ENCODE results near the gene ARHGEF40.

The ARHGEF40 gene

DNA sequence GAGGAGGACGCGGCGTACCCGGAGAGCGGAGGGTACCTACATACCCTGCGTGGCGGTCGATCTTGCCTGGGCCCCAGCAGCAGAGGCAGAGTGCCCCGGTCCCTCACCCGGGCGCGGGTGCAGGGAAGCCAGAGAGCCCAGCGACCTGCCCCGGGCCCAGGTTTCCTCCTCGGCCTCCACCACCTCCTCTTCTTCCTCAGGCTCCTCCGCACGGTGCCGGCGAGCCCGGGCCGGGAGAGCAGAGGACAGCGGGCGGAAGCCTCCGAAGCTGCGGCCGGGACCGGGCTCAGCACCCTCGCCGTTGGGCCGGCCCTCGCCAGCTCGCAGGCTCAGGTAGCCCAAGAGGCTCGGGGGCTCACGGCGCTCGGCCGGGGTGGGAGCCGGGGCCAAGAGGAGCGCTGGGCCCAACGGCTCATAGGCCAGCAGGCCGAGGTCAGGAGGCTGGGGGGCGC is 21.7 kb downstream of the ARHGEF40 start:
- Histone ChIP-seq H3K79me1 (ENCODE audit: low read depth, low read length) (peaks cover 11% of the 10 kb centered on the region), H2AK5ac (ENCODE audit: low read depth, low read length) (peak overlapping the region; percentile 58), H2BK5ac (ENCODE audit: low read length) (peak overlapping the region; percentile 82), H4K8ac (ENCODE audit: low read depth, low read length) (no peak overlapping the region), H2AFZ (ENCODE audit: low read length) (no peak overlapping the region), H3K27me3 (ENCODE audit: control insufficient read depth in 3 of 3, insufficient read depth in 3 of 3, low read depth in 1 of 3, low read length in 3 of 3) (no peaks in the 10 kb centered on the region), H3K36me3 (replicated peaks in 1 of 2; ENCODE audit: control insufficient read depth in 2 of 2, insufficient read depth in 2 of 2, low read length in 2 of 2) (peaks cover 45 to 64% of the 10 kb centered on the region in 2 donors), H4K91ac (ENCODE audit: low read depth, low read length, poor library complexity) (no peak overlapping the region), H3K14ac (ENCODE audit: low read length) (peak overlapping the region; percentile 12), H3K9ac (ENCODE audit: low read depth, low read length, poor library complexity) (peak overlapping the region; percentile 83), H2BK15ac (ENCODE audit: low read length) (no peak overlapping the region), H3K27ac (replicated peaks; ENCODE audit: low read length) (no peak overlapping the region), H2BK120ac (ENCODE audit: low read depth, low read length) (no peak overlapping the region), H3K23ac (ENCODE audit: low read depth, low read length, poor library complexity) (peak overlapping the region; percentile 58), H3K4ac (ENCODE audit: low read length) (no peak overlapping the region), H3K4me2 (ENCODE audit: insufficient read depth, low read length, poor library complexity, severe bottlenecking) (no peak overlapping the region), H3K4me3 (ENCODE audit: low read length in 2 of 2) (no peak overlapping the region), H3K9me3 (replicated peaks in 1 of 2; ENCODE audit: control insufficient read depth in 2 of 2, insufficient read depth in 1 of 2, low read depth in 1 of 2, low read length in 2 of 2) (peaks cover 0 to 2% of the 10 kb centered on the region in 2 donors), H3K4me1 (ENCODE audit: control insufficient read depth in 2 of 2, insufficient read depth in 1 of 2, low read depth in 1 of 2, low read length in 2 of 2) (peaks cover 37 to 45% of the 10 kb centered on the region in 2 donors), H3K18ac (ENCODE audit: low read length) (peak overlapping the region; percentile 83), H2BK12ac (ENCODE audit: low read length) (peak overlapping the region; percentile 7)
- WGBS, 2 donors (ENCODE audit: extremely low coverage in 2 of 2, insufficient read length in 2 of 2, insufficient replicate concordance in 1 of 2) = no CpG with 5 or more reads among the region's 42 CpGs
- DNase-seq (ENCODE audit: low spot score) = no peak

GRCh38 chr14:21092273-21093011 is 22.3 kb downstream of the ARHGEF40 start:
- Histone ChIP-seq H3K27me3 (ENCODE audit: control insufficient read depth in 3 of 3, insufficient read depth in 3 of 3, low read depth in 1 of 3, low read length in 3 of 3) (no peaks in the 10 kb centered on the region), H2BK12ac (ENCODE audit: low read length) (peak overlapping the region; percentile 95), H3K4me2 (ENCODE audit: insufficient read depth, low read length, poor library complexity, severe bottlenecking) (peak overlapping the region; percentile 28), H3K9me3 (replicated peaks in 1 of 2; ENCODE audit: control insufficient read depth in 2 of 2, insufficient read depth in 1 of 2, low read depth in 1 of 2, low read length in 2 of 2) (no peaks in the 10 kb centered on the region), H4K91ac (ENCODE audit: low read depth, low read length, poor library complexity) (peak overlapping the region; percentile 99), H3K27ac (replicated peaks; ENCODE audit: low read length) (peak overlapping the region; percentile 99), H2AK5ac (ENCODE audit: low read depth, low read length) (peak overlapping the region; percentile 98), H3K18ac (ENCODE audit: low read length) (peak overlapping the region; percentile 98), H3K9ac (ENCODE audit: low read depth, low read length, poor library complexity) (peak overlapping the region; percentile 83), H3K79me1 (ENCODE audit: low read depth, low read length) (peaks cover 11% of the 10 kb centered on the region), H2AFZ (ENCODE audit: low read length) (no peak overlapping the region), H3K4me3 (ENCODE audit: low read length in 2 of 2) (no peak overlapping the region), H2BK5ac (ENCODE audit: low read length) (peak overlapping the region; percentile 82), H2BK120ac (ENCODE audit: low read depth, low read length) (peak overlapping the region; percentile 83), H3K14ac (ENCODE audit: low read length) (peak overlapping the region; percentile 71), H4K8ac (ENCODE audit: low read depth, low read length) (peak overlapping the region; percentile 66), H3K23ac (ENCODE audit: low read depth, low read length, poor library complexity) (peak overlapping the region; percentile 58), H3K36me3 (replicated peaks in 1 of 2; ENCODE audit: control insufficient read depth in 2 of 2, insufficient read depth in 2 of 2, low read length in 2 of 2) (peaks cover 44 to 61% of the 10 kb centered on the region in 2 donors), H3K4ac (ENCODE audit: low read length) (peak overlapping the region; percentile 32), H3K4me1 (ENCODE audit: control insufficient read depth in 2 of 2, insufficient read depth in 1 of 2, low read depth in 1 of 2, low read length in 2 of 2) (peaks cover 31 to 44% of the 10 kb centered on the region in 2 donors), H2BK15ac (ENCODE audit: low read length) (peak overlapping the region; percentile 88)
- DNase-seq (ENCODE audit: low spot score) = peak; percentile 79
- WGBS, 2 donors (ENCODE audit: extremely low coverage in 2 of 2, insufficient read length in 2 of 2, insufficient replicate concordance in 1 of 2) = no CpG with 5 or more reads among the region's 59 CpGs

DNA sequence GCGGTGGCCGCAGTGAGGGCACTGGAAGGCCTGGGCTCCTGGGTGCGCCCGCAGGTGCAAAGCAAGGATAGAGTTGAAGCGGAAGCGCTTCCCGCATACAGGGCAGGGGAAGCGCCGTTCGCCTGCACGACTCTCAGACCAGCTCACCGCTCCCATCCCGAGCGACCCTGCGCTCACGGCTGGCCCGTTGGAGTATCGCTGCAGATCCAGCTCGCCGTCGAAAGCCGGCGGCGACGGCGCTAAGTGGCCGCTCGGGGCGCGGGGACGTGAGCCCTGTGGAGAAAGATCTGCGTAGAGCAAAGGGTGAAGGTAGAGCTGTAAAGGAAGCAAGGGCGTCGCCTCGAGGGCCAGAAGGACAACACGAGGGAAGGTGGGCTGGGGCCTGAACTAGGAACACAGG is 22.9 kb downstream of the ARHGEF40 start:
- no CpG with 5 or more reads among the region's 36 CpGs for WGBS, 2 donors (ENCODE audit: extremely low coverage in 2 of 2, insufficient read length in 2 of 2, insufficient replicate concordance in 1 of 2)
- H3K36me3 ChIP-seq (replicated peaks in 1 of 2; ENCODE audit: control insufficient read depth in 2 of 2, insufficient read depth in 2 of 2, low read length in 2 of 2) = peaks cover 44 to 59% of the 10 kb centered on the region in 2 donors
- peak overlapping the region; percentile 99 for H4K91ac ChIP-seq (ENCODE audit: low read depth, low read length, poor library complexity)
- H3K9ac ChIP-seq (ENCODE audit: low read depth, low read length, poor library complexity) = peak overlapping the region; percentile 78
- no peak for DNase-seq (ENCODE audit: low spot score)
- no peak overlapping the region for H2AFZ ChIP-seq (ENCODE audit: low read length)
- H3K4me3 ChIP-seq (ENCODE audit: low read length in 2 of 2) = no peak overlapping the region
- peak overlapping the region; percentile 66 for H4K8ac ChIP-seq (ENCODE audit: low read depth, low read length)
- peak overlapping the region; percentile 95 for H2BK12ac ChIP-seq (ENCODE audit: low read length)
- H2BK15ac ChIP-seq (ENCODE audit: low read length) = peak overlapping the region; percentile 88
- peak overlapping the region; percentile 58 for H3K23ac ChIP-seq (ENCODE audit: low read depth, low read length, poor library complexity)
- H3K9me3 ChIP-seq (replicated peaks in 1 of 2; ENCODE audit: control insufficient read depth in 2 of 2, insufficient read depth in 1 of 2, low read depth in 1 of 2, low read length in 2 of 2) = no peaks in the 10 kb centered on the region
- H3K27me3 ChIP-seq (ENCODE audit: control insufficient read depth in 3 of 3, insufficient read depth in 3 of 3, low read depth in 1 of 3, low read length in 3 of 3) = no peaks in the 10 kb centered on the region
- H3K18ac ChIP-seq (ENCODE audit: low read length) = peak overlapping the region; percentile 98
- peak overlapping the region; percentile 53 for H3K4me2 ChIP-seq (ENCODE audit: insufficient read depth, low read length, poor library complexity, severe bottlenecking)
- H2BK5ac ChIP-seq (ENCODE audit: low read length) = peak overlapping the region; percentile 82
- peaks cover 11% of the 10 kb centered on the region for H3K79me1 ChIP-seq (ENCODE audit: low read depth, low read length)
- H2BK120ac ChIP-seq (ENCODE audit: low read depth, low read length) = peak overlapping the region; percentile 83
- peak overlapping the region; percentile 99 for H3K27ac ChIP-seq (replicated peaks; ENCODE audit: low read length)
- H3K4ac ChIP-seq (ENCODE audit: low read length) = peak overlapping the region; percentile 32
- peak overlapping the region; percentile 98 for H2AK5ac ChIP-seq (ENCODE audit: low read depth, low read length)
- peak overlapping the region; percentile 72 for H3K14ac ChIP-seq (ENCODE audit: low read length)
- H3K4me1 ChIP-seq (ENCODE audit: control insufficient read depth in 2 of 2, insufficient read depth in 1 of 2, low read depth in 1 of 2, low read length in 2 of 2) = peaks cover 28 to 41% of the 10 kb centered on the region in 2 donors

Measured in neuronal stem cell (in vitro differentiated cells).